GM12874 (cell line): ENCODE data around the gene TAX1BP1.

Experiments
- TF ChIP-seq, protein P1 (sequence below): IDR thresholded peaks from 2 replicates; pipeline ENCODE4 v1.5.1; 2011; ENCODE audit warnings: low read depth, mild to moderate bottlenecking, control low read depth, low read length, moderate library complexity; ENCODE audit not compliant: insufficient read depth

The TAX1BP1 gene

DNA sequence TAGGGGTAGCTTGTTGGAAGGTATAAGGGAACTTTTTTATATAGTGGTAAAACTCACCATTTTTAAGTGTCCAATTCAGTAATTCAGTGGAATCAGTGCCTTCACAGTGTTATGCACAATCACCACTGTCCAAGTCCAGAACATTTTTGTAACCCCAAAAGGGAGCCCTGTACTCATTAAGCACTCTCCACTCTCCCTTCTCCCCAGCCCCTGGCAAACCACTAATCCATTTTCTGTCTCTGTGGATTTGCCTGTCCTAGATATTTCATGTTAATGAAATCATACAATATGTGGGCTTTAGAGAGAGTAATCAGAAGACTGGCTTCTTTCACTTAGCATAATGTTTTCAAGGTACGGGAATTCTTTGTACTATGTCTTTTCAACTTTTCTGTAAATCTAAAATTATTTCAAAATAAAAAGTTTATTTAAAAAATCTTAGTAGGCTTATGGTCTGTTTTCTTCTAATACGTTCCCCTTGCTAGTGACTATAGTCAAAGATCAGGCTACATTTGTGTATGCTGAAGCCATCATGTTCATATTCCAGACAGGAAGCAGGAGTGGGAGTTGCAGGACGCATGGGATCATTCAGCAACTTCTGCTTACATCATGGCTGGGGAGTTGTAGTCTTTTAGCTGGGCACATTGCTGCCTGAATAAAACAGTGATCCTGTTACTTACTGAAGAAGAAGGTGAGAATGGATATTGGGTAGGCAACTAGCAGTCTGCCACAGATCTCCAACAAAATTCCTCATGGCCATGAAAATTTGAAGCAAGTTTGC is 35.4 kb upstream of the TAX1BP1 start:
- TF ChIP-seq, protein P1, sequence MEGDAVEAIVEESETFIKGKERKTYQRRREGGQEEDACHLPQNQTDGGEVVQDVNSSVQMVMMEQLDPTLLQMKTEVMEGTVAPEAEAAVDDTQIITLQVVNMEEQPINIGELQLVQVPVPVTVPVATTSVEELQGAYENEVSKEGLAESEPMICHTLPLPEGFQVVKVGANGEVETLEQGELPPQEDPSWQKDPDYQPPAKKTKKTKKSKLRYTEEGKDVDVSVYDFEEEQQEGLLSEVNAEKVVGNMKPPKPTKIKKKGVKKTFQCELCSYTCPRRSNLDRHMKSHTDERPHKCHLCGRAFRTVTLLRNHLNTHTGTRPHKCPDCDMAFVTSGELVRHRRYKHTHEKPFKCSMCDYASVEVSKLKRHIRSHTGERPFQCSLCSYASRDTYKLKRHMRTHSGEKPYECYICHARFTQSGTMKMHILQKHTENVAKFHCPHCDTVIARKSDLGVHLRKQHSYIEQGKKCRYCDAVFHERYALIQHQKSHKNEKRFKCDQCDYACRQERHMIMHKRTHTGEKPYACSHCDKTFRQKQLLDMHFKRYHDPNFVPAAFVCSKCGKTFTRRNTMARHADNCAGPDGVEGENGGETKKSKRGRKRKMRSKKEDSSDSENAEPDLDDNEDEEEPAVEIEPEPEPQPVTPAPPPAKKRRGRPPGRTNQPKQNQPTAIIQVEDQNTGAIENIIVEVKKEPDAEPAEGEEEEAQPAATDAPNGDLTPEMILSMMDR, result no peak

DNA sequence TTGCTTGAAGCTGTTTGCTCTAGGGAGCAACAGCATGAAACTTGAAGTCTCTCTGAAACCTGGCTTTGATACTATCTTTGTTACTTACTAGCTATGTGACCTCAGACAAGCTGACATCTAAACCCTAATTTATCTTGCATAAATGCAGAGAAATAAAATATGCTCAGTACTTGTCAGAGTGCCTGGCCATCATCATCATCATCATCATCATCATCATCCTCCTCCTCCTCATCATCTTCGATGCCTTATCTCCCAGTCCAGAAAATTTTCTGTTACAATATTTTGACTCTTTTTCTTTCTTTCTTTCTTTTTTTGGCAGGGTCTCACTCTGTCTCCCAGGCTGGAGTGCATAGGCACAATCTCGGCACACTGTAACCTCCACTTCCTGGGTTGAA is 34.8 kb upstream of the TAX1BP1 start:
- TF ChIP-seq, protein P1, result no peak

DNA sequence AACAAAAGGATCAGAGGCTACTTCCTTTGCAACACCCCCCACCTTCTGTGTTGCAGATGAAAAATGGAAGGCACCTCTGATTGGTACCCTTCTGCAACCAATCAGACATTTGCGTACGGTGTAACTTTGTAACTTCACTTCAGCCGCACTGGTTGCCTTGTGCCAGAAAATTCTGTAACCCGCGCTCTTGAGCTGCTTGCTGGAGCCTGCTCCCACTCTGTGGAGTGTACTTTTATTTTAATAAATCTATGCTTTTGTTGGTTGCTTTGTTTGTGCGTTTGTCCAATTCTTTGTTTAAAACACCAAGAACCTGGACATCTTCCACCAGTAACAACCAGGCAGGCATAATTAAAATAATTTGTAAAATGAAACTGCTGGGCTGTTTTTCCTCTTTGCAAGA is 31.5 kb upstream of the TAX1BP1 start:
- TF ChIP-seq, protein P1, result no peak

DNA sequence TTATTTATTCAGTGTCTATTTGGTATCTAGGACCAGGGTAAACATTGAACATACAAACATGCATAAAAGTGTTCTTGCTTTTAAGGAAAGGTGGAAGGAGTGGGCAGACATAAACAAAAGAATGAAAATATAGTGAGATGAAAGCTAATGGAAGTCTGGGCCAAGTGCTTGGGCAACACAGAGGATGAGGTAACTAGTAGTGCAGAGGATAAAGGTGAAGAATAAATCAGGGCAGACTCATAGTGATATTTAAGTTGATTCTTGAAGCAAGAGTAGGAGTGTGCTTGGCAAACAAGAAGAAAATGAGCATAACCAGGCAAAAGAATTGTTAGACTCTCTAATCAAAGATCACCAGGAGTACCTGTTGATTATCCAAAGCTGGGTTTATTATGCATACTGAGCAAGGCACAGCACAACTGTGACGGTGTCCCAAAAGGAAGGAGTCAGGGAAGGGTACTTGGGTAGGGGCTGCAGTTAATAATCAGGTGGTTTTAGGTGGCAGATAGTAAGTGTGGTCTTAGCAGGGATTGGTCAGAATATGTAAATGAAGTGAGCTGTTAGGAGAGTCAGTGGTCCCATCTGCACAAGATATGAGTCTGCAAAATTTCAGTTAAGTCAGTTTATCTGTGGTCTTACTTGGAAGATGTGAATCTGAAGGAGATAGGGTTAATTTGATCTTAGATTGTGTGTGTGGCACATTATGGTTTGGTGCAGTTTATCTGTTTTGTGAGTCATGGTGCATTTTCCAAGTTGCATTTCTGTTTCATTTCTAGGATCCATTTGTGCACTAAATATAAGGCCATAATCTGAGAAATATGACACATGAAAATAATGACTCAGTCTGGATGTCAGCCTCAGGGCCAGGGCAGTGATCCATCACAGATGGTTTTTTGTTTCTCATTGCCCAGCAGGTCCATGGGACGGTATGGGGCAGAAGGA is 30.6 kb upstream of the TAX1BP1 start:
- TF ChIP-seq, protein P1, result no peak

DNA sequence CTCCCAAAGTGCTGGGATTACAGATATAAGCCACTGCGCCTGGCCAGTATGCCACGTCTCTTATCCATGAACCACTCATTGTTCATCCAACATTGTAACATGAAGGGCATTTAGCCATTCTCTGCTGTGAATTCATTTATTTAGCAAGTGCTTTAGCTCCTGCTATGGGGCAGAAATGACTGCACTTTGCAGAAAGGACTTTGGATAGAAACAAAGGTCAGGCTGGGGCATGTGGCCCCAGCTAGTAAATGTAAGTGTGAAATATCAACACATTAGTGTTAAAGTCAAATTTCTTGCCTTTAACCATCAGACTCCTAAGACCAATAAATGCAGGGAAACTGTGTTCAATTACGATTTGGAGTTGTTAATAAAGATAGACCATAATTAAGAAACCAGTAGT is 27.7 kb upstream of the TAX1BP1 start:
- TF ChIP-seq, protein P1, result no peak

DNA sequence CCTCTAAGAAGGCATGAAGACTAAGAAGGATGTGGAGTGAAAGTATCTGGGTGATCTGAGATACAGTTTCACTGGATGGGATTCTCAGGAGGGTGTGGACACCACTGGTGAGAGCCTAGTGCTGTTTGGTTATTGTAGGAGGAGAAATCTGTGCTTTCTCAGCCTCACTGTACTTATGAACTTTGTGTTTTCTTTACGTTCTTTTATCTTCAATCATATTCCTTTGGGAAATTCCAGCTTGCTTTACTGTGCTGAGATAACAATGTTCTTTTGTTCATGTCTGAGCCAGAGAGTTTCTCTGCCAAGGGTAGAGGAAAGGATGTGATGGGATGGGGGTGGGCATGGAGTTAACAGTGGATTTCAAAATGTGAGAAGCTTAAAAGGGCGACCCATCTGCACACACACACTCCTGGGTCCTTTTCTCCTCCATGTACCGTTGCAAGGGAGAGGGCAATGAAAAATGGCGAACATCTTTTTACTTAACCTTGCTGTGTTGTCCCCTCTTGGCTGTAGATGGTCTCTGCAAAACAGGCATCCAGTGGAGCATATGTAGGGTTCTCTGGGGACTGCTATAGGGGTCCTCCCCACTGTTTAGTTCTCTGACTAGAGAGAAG is 25.0 kb upstream of the TAX1BP1 start:
- TF ChIP-seq, protein P1, result no peak

DNA sequence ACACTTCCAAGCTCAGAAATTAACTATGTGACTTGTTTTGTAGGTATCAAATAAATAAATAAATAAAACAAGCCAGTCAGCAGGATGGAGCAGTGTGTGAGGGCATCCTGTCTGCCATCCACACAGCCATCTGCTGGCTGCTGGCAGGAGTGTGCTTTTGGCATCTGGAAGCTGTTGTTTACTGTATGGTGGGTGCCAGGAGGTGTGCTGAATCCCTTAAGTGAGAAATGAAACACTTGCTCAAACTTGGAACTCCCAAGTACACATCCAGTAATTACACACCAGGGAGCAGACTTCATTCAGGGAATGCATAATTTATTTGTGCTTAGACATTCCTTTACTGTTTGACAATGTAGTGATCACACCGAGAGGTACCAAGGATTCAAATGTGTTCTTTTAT is 16.9 kb upstream of the TAX1BP1 start:
- TF ChIP-seq, protein P1, result 0 out of 2 replicates have a peak, but pooled peaks have one; percentile 11
